OCI-LY3 (cell line): ENCODE results near the gene PRCP.

Experiments used
- EZH2phosphoT487 ChIP-seq: fragments of 200-600 bp; shearing (Covaris generic); IDR thresholded peaks from 2 replicates; pipeline ENCODE4 v1.6.1; 2018; ENCODE audit warnings: antibody characterized with exemption, mixed run types, low read depth
- TF ChIP-seq, protein P1 (sequence below): fragments of 200-600, 300-600 bp; sonication (generic); IDR thresholded peaks from 2 replicates; pipeline ENCODE4 v1.5.1; 2014; ENCODE audit warnings: antibody characterized with exemption, low read length, low read depth

DNA sequence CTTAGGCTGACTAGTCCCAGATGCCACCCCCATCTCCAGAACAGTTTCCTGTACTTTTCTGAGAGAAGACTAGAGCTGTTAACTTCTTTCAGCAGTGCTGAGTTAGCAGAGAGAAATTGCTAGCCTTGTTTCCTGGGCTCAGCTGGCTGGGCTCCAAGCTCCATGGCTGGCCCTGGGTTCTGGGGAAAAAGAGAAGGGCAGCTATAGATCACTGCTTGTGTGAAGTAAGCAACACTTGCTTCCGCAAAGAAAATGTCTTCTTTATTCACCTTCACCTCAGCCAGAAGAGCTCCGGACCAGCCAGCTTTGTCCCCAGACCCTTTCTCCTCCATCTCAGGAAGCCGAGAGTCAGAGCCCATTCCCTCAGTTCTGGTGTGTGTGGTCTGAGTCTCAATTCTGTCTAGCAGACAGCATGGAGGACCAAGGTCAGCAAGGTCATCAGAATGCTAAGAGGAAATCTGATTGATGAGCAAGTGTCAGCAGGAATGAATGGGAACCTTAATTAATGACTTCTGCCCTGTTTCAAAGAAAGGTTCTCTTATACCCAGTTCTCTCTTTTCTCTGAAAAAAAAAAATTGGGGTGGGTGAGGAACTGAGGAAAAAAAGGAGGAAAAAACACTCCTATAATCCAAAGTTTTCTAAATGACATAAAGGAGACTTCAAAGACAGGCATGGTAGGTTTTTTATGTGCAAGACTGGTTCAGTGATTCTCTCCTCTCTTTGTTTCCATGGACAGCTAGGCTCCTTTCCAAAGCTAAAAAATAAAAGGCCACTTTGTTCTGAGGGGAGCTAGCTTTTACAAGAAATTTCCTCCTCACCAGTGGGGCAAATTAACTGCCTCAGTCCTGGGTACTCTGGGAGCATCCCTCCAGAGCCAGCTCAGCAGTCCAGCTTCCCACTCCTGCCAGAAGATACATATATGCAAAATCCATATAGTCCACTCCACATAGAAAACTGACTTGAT lies 103.0 kb downstream of the PRCP start:
- TF ChIP-seq, protein P1, sequence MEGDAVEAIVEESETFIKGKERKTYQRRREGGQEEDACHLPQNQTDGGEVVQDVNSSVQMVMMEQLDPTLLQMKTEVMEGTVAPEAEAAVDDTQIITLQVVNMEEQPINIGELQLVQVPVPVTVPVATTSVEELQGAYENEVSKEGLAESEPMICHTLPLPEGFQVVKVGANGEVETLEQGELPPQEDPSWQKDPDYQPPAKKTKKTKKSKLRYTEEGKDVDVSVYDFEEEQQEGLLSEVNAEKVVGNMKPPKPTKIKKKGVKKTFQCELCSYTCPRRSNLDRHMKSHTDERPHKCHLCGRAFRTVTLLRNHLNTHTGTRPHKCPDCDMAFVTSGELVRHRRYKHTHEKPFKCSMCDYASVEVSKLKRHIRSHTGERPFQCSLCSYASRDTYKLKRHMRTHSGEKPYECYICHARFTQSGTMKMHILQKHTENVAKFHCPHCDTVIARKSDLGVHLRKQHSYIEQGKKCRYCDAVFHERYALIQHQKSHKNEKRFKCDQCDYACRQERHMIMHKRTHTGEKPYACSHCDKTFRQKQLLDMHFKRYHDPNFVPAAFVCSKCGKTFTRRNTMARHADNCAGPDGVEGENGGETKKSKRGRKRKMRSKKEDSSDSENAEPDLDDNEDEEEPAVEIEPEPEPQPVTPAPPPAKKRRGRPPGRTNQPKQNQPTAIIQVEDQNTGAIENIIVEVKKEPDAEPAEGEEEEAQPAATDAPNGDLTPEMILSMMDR, result no peak
- no peak for TF ChIP-seq EZH2phosphoT487
